Measurements from ENCODE around the gene DTNBP1. TPM values are rescaled to one million over a fixed set of nuclear protein-coding genes. Genes with fewer than 3 reads are reported as not detected.

Gene DTNBP1
- total RNA-seq, 4 donors from 2014 or later = 12.8 to 58.6 (median 26.2) TPM

GRCh38 chr6:15604843-15605242 is 58.0 kb downstream of the DTNBP1 start:
- no peak for DNase-seq
- TF ChIP-seq, protein P1, sequence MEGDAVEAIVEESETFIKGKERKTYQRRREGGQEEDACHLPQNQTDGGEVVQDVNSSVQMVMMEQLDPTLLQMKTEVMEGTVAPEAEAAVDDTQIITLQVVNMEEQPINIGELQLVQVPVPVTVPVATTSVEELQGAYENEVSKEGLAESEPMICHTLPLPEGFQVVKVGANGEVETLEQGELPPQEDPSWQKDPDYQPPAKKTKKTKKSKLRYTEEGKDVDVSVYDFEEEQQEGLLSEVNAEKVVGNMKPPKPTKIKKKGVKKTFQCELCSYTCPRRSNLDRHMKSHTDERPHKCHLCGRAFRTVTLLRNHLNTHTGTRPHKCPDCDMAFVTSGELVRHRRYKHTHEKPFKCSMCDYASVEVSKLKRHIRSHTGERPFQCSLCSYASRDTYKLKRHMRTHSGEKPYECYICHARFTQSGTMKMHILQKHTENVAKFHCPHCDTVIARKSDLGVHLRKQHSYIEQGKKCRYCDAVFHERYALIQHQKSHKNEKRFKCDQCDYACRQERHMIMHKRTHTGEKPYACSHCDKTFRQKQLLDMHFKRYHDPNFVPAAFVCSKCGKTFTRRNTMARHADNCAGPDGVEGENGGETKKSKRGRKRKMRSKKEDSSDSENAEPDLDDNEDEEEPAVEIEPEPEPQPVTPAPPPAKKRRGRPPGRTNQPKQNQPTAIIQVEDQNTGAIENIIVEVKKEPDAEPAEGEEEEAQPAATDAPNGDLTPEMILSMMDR (IDR thresholded peaks at IDR 0.05) = no peak
- no peak for TF ChIP-seq POLR2A (IDR thresholded peaks at IDR 0.05)
- H3K27me3 ChIP-seq = no peaks in the 10 kb centered on the region
- H3K4me3 ChIP-seq = no peak overlapping the region
- no peak overlapping the region for H3K27ac ChIP-seq
- H3K9me3 ChIP-seq = no peaks in the 10 kb centered on the region
- H3K36me3 ChIP-seq = peaks cover 0 to 9% (median 0%) of the 10 kb centered on the region in 3 donors
- peaks cover 0 to 3% (median 0%) of the 10 kb centered on the region in 4 donors for H3K4me1 ChIP-seq

- Histone ChIP-seq H3K4me1 (no peaks in the 10 kb centered on the region), H3K27ac (no peak overlapping the region), H3K27me3 (no peaks in the 10 kb centered on the region), H3K36me3 (no peaks in the 10 kb centered on the region), H3K9me3 (no peaks in the 10 kb centered on the region), H3K4me3 (no peak overlapping the region)
- DNase-seq = no peak
- TF ChIP-seq POLR2A (IDR thresholded peaks at IDR 0.05) = no peak
- TF ChIP-seq, protein P1 (IDR thresholded peaks at IDR 0.05) = no peak
These were observed 60.7 kb downstream of the DTNBP1 start for GRCh38 chr6:15602154-15602553.

DNA sequence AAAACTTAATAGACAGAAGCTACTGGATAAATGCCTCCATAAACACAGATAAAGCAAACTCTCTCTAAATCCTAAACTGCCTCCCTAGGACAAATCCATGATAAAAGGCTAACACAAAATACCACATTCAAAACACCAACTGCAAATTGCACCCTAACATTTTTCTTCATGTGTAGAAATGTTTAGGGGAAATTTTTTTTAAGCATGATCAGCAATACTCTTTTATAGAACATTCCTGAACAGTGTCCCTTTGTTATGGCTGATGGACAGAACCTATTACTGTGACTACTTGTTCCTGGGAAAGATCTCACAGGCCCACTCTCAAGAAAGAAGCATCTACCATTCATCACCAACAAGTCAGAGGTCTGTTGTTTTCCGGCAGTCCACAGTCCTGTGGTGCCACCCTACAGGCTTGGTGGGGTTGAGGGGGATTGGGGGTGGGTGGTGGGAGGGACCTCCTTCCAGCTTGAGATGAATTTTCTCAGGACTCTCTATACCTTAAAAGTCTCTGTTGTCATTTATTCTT is 64.5 kb downstream of the DTNBP1 start:
- no peaks in the 10 kb centered on the region for H3K27me3 ChIP-seq
- H3K9me3 ChIP-seq = no peaks in the 10 kb centered on the region
- H3K4me3 ChIP-seq = no peak overlapping the region
- TF ChIP-seq, protein P1 (IDR thresholded peaks at IDR 0.05) = no peak
- no peak for TF ChIP-seq POLR2A (IDR thresholded peaks at IDR 0.05)
- H3K27ac ChIP-seq = no peak overlapping the region
- DNase-seq = no peak
- no peaks in the 10 kb centered on the region for H3K4me1 ChIP-seq
- no peaks in the 10 kb centered on the region for H3K36me3 ChIP-seq

- Histone ChIP-seq H3K27ac (no peak overlapping the region), H3K4me3 (no peak overlapping the region), H3K9me3 (no peaks in the 10 kb centered on the region), H3K4me1 (no peaks in the 10 kb centered on the region), H3K27me3 (no peaks in the 10 kb centered on the region), H3K36me3 (no peaks in the 10 kb centered on the region)
- TF ChIP-seq, protein P1 (IDR thresholded peaks at IDR 0.05) = no peak
- TF ChIP-seq POLR2A (IDR thresholded peaks at IDR 0.05) = no peak
- no peak for DNase-seq
These were observed 66.5 kb downstream of the DTNBP1 start for GRCh38 chr6:15596186-15596896.

DNA sequence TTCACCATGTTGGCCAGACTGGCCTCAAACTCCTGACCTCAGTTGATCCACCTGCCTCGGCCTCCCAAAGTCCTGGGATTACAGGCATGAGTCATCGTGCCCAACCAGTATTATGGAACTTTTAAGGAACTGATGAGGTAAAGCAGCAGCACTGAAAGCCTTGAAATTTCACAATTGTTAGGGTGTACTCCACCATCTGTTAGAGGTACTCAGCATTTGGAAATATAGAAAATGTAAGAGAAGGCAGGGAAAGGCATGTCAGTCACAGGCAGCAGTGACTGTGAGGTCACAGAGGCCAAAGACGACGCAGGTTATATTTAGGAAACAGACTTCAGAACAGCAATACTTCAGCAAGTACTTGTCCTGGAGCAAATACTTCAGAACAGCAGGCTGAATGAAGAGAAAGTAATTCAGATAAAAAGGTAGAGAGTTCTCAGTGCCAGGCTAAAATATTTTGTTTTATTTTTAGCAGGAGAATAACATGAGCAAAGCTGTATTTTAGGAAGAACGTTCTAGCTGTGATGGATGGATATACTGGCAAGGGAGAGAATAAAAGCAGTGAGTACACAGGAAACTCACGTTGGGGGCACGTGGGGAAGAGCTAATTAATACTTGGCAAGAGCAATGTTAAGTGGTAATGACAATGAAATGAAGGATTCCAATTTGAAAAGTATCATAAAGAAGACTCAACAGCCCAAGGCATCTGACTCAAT is 67.2 kb downstream of the DTNBP1 start:
- H3K27ac ChIP-seq = no peak overlapping the region
- H3K9me3 ChIP-seq = no peaks in the 10 kb centered on the region
- no peaks in the 10 kb centered on the region for H3K27me3 ChIP-seq
- no peak overlapping the region for H3K4me3 ChIP-seq
- DNase-seq = no peak
- H3K36me3 ChIP-seq = no peaks in the 10 kb centered on the region
- TF ChIP-seq, protein P1 (IDR thresholded peaks at IDR 0.05) = no peak
- no peak for TF ChIP-seq POLR2A (IDR thresholded peaks at IDR 0.05)
- H3K4me1 ChIP-seq = no peaks in the 10 kb centered on the region

Measured in Peyer's patch (tissue), 4 donors.